H1 (cell line): ENCODE measurements around the gene S1PR2. TPM values are rescaled to one million over a fixed set of nuclear protein-coding genes. Genes with fewer than 3 reads are reported as not detected.

Experiments
- CTCF ChIA-PET: fragments of 300-600 bp; sonication (Branson Sonifier 250); formaldehyde crosslinking; loops from one replicate; lab custom pipeline; 2021; ENCODE audit not compliant: partially characterized antibody; lab: Charles Lee
- POLR2A ChIA-PET: fragments of 300-600 bp; sonication (Branson Sonifier 250); formaldehyde crosslinking; loops from one replicate; lab custom pipeline; 2021; ENCODE audit warnings: inconsistent platforms; ENCODE audit not compliant: partially characterized antibody; lab: Charles Lee
- DNase-seq, 2 experiments: peaks; one replicate each; pipeline versions ENCODE4 v3.0.0 to v3.0.0-alpha.2; 2010 to 2022; ENCODE audit warnings: low spot score in 2 of 2, low read depth in 1 of 2, mixed read lengths in 1 of 2
- FAIRE-seq: peaks from 2 replicates; lab custom pipeline; 2011; peaks lifted over from hg19 to GRCh38; lab: Jason Lieb, UNC
- H2AFZ ChIP-seq: 2 replicates; pipeline ENCODE4 v1.8.1; 2012; ENCODE audit warnings: low read length, inconsistent platforms
- H2AK5ac ChIP-seq: 2 replicates; pipeline ENCODE4 v1.6.1; 2013; ENCODE audit warnings: low read depth, low read length
- H2BK120ac ChIP-seq: replicated peaks from 2 replicates; pipeline ENCODE3; 2013; ENCODE audit warnings: low read depth, low read length, inconsistent platforms
- H2BK12ac ChIP-seq: 2 replicates; pipeline ENCODE4 v1.6.1; 2013; ENCODE audit warnings: low read depth, low read length
- H2BK15ac ChIP-seq: 2 replicates; pipeline ENCODE4 v1.6.1; 2013; ENCODE audit warnings: low read length
- H2BK20ac ChIP-seq: 2 replicates; pipeline ENCODE4 v1.6.1; 2013; ENCODE audit warnings: low read length
- H2BK5ac ChIP-seq: 2 replicates; pipeline ENCODE4 v1.6.1; 2013; ENCODE audit warnings: low read depth, low read length
- H3K14ac ChIP-seq: 2 replicates; pipeline ENCODE4 v1.6.1; 2013; ENCODE audit warnings: inconsistent platforms; ENCODE audit not compliant: insufficient read length
- H3K18ac ChIP-seq: 2 replicates; pipeline ENCODE4 v1.6.1; 2013; ENCODE audit warnings: low read length; ENCODE audit errors: extremely low read depth
- H3K23ac ChIP-seq: 2 replicates; pipeline ENCODE4 v1.6.1; 2013; ENCODE audit warnings: inconsistent platforms; ENCODE audit not compliant: insufficient read length
- H3K23me2 ChIP-seq: 2 replicates; pipeline ENCODE4 v1.6.1; 2013; ENCODE audit warnings: low read depth, low read length
- H3K27ac ChIP-seq: 2 replicates; pipeline ENCODE4 v1.6.1; 2011; ENCODE audit warnings: low read depth, low read length, inconsistent platforms
- H3K27me3 ChIP-seq, 4 experiments: replicated peaks in 1 of 4; 1 replicate in 1 of 4; 2 replicates in 3 of 4; pipeline versions ENCODE4 v1.6.1 to v1.8.1; 2011 to 2013; ENCODE audit warnings: low read length in 3 of 4, mild to moderate bottlenecking in 3 of 4, inconsistent platforms in 2 of 4, mixed read lengths in 2 of 4, moderate library complexity in 1 of 4; ENCODE audit not compliant: control insufficient read depth in 3 of 4, insufficient read depth in 3 of 4; ENCODE audit errors: extremely low read depth in 1 of 4
- H3K36me3 ChIP-seq, 4 experiments: 2 replicates each; pipeline versions ENCODE4 v1.6.1 to v1.8.1; 2011 to 2013; ENCODE audit warnings: mild to moderate bottlenecking in 4 of 4, low read length in 3 of 4, moderate library complexity in 2 of 4, control low read depth in 1 of 4, inconsistent platforms in 1 of 4; ENCODE audit not compliant: insufficient read depth in 4 of 4, control insufficient read depth in 2 of 4
- H3K4ac ChIP-seq: replicated peaks from 2 replicates; pipeline ENCODE3; 2013; ENCODE audit warnings: low read length, low read depth, mixed read lengths, inconsistent platforms; ENCODE audit not compliant: insufficient read length
- H3K4me1 ChIP-seq, 4 experiments: replicated peaks in 1 of 4; 1 replicate in 1 of 4; 2 replicates in 3 of 4; pipeline versions ENCODE4 v1.6.1 to v1.8.1; 2011 to 2013; ENCODE audit warnings: low read length in 3 of 4, inconsistent platforms in 2 of 4, mixed read lengths in 1 of 4; ENCODE audit not compliant: insufficient read depth in 4 of 4, control insufficient read depth in 3 of 4
- H3K4me2 ChIP-seq, 2 experiments: 2 replicates each; pipeline versions ENCODE4 v1.6.1 to v1.8.1; 2011 to 2013; ENCODE audit warnings: low read depth in 2 of 2, low read length in 2 of 2, control low read depth in 1 of 2, inconsistent platforms in 1 of 2, mild to moderate bottlenecking in 1 of 2; ENCODE audit not compliant: insufficient read depth in 1 of 2
- H3K4me3 ChIP-seq, 4 experiments: fragments of 200-600, 300-600 bp in 1 of 4; sonication (generic), shearing (Covaris generic), sonication (Bioruptor Twin) in 1 of 4; 2 replicates each; pipeline versions ENCODE4 v1.5.1 to v1.8.1; 2011 to 2016; ENCODE audit warnings: low read length in 4 of 4, low read depth in 3 of 4, control low read depth in 2 of 4, inconsistent platforms in 2 of 4, mild to moderate bottlenecking in 2 of 4, mixed read lengths in 1 of 4, moderate library complexity in 1 of 4; ENCODE audit not compliant: insufficient read depth in 2 of 4; ENCODE audit errors: extremely low read depth in 1 of 4
- H3K56ac ChIP-seq: replicated peaks from 2 replicates; pipeline ENCODE3; 2013; ENCODE audit warnings: low read depth, mild to moderate bottlenecking, mixed read lengths, low read length, inconsistent platforms; ENCODE audit not compliant: insufficient read length
- H3K79me1 ChIP-seq: 2 replicates; pipeline ENCODE4 v1.6.1; 2013; ENCODE audit warnings: low read depth, low read length, control low read depth
- H3K79me2 ChIP-seq, 2 experiments: 2 replicates each; pipeline versions ENCODE4 v1.6.1 to v1.8.1; 2012 to 2013; ENCODE audit warnings: low read length in 2 of 2, mild to moderate bottlenecking in 2 of 2, inconsistent platforms in 1 of 2; ENCODE audit not compliant: insufficient read depth in 2 of 2, control insufficient read depth in 1 of 2
- H3K9ac ChIP-seq, 4 experiments: replicated peaks in 1 of 4; 1 replicate in 1 of 4; 2 replicates in 3 of 4; pipeline versions ENCODE4 v1.6.1 to v1.8.1; 2011 to 2013; ENCODE audit warnings: low read depth in 3 of 4, low read length in 3 of 4, control low read depth in 2 of 4, mild to moderate bottlenecking in 2 of 4, moderate library complexity in 2 of 4, inconsistent platforms in 1 of 4; ENCODE audit errors: extremely low read depth in 1 of 4
- H3K9me3 ChIP-seq, 2 experiments: 2 replicates each; pipeline versions ENCODE4 v1.6.1 to v1.8.1; 2012 to 2013; ENCODE audit warnings: mild to moderate bottlenecking in 2 of 2, moderate library complexity in 2 of 2, control low read depth in 1 of 2, inconsistent platforms in 1 of 2, low read depth in 1 of 2, low read length in 1 of 2, mixed read lengths in 1 of 2; ENCODE audit not compliant: insufficient read depth in 2 of 2
- H4K20me1 ChIP-seq, 2 experiments: replicated peaks in 1 of 2; 2 replicates each; pipeline versions ENCODE3 to v1.8.1; 2011 to 2013; ENCODE audit warnings: inconsistent platforms in 2 of 2, low read length in 2 of 2, mild to moderate bottlenecking in 1 of 2; ENCODE audit not compliant: insufficient read depth in 2 of 2, control insufficient read depth in 1 of 2
- H4K5ac ChIP-seq: 2 replicates; pipeline ENCODE4 v1.6.1; 2013; ENCODE audit warnings: low read length, low read depth, mixed read lengths, inconsistent platforms; ENCODE audit not compliant: insufficient read length
- H4K8ac ChIP-seq: 2 replicates; pipeline ENCODE4 v1.8.0; 2013; ENCODE audit warnings: mild to moderate bottlenecking, moderate library complexity, low read length, inconsistent platforms; ENCODE audit not compliant: insufficient read depth; ENCODE audit errors: extremely low read depth
- H4K91ac ChIP-seq: replicated peaks from 2 replicates; pipeline ENCODE3; 2013; ENCODE audit warnings: low read length, mixed read lengths, inconsistent platforms; ENCODE audit not compliant: insufficient read length
- ASH2L ChIP-seq: fragments of 200-600, 300-600 bp; sonication (generic); IDR thresholded peaks from one replicate; pipeline ENCODE4 v1.7.1; 2017; ENCODE audit warnings: low read length
- CBX5 ChIP-seq: fragments of 300-800, 300-1000 bp; sonication (generic); IDR thresholded peaks from 2 replicates; pipeline ENCODE4 v1.7.1; 2016; ENCODE audit warnings: antibody characterized with exemption, low read length, low read depth
- CTCF ChIP-seq, 3 experiments: IDR thresholded peaks; 1 replicate in 2 of 3; 2 replicates in 1 of 3; pipeline versions ENCODE4 v1.5.1 to v1.6.1; 2011; ENCODE audit warnings: low read length in 3 of 3, mild to moderate bottlenecking in 3 of 3, inconsistent platforms in 2 of 3, low read depth in 1 of 3, moderate library complexity in 1 of 3; ENCODE audit not compliant: insufficient read depth in 1 of 3; ENCODE audit errors: control extremely low read depth in 1 of 3
- FOSL1 ChIP-seq: IDR thresholded peaks from 2 replicates; pipeline ENCODE4 v1.6.1; 2011; ENCODE audit warnings: mild to moderate bottlenecking, low read depth, low read length, moderate library complexity; ENCODE audit not compliant: insufficient read depth
- GABPA ChIP-seq: IDR thresholded peaks from 2 replicates; pipeline ENCODE4 v1.6.1; 2011; ENCODE audit warnings: mild to moderate bottlenecking, low read length, moderate library complexity, borderline replicate concordance; ENCODE audit not compliant: insufficient read depth
- HDAC2 ChIP-seq, 2 experiments: fragments of 300-600 bp in 1 of 2; sonication (generic) in 1 of 2; IDR thresholded peaks; 2 replicates each; pipeline ENCODE4 v1.6.1; 2011 to 2012; ENCODE audit warnings: low read depth in 2 of 2, low read length in 2 of 2, mild to moderate bottlenecking in 2 of 2, moderate library complexity in 2 of 2, borderline replicate concordance in 1 of 2, inconsistent platforms in 1 of 2
- KDM4A ChIP-seq: IDR thresholded peaks from one replicate; pipeline ENCODE4 v1.7.1; 2012; ENCODE audit warnings: low read depth, mild to moderate bottlenecking, moderate library complexity, low read length, inconsistent platforms; ENCODE audit not compliant: severe bottlenecking
- POU5F1 ChIP-seq: IDR thresholded peaks from 2 replicates; pipeline ENCODE4 v1.6.1; 2011; ENCODE audit warnings: low read depth, mild to moderate bottlenecking, low read length, moderate library complexity
- SP2 ChIP-seq: IDR thresholded peaks from 2 replicates; pipeline ENCODE4 v1.6.1; 2012; ENCODE audit warnings: mild to moderate bottlenecking, low read length, inconsistent platforms
- WGBS, 2 experiments: shearing (Covaris generic) in 1 of 2; methylation state at CpG; one replicate each; pipeline versions ENCODE4 v1.1.6 to v1.1.7; 2013 to 2015; ENCODE audit warnings: low lambda C conversion rate in 2 of 2, mixed read lengths in 2 of 2, inconsistent platforms in 1 of 2, low coverage in 1 of 2, missing lambda C conversion rate in 1 of 2; ENCODE audit not compliant: insufficient replicate concordance in 2 of 2, insufficient coverage in 1 of 2, insufficient read length in 1 of 2; ENCODE audit errors: extremely low coverage in 1 of 2, missing lambda C conversion rate in 1 of 2; 5-methylcytosine and 5-hydroxymethylcytosine counted together
- polyA plus RNA-seq, 7 experiments: library from polyadenylated mRNA; depleted of rRNA in 3 of 7; stranded (reverse) in 5 of 7; unstranded in 2 of 7; fragments of >200 nt in 5 of 7; fragments of 200-250 nt in 2 of 7; gene quantifications; 1 replicate in 5 of 7; 2 replicates in 1 of 7; 4 replicates in 1 of 7; pipeline versions ENCODE4 v1.2.1 to v1.2.3, GENCODE V29; 2011 to 2013; ENCODE audit warnings: missing spikeins in 2 of 7, mixed read lengths in 2 of 7
- total RNA-seq: library from RNA; stranded (reverse); fragmentation: NEBNext Ultra II Directional; extraction: Animal tissue kit (Norgen Biotek cat#: 25700); gene quantifications from 2 replicates; pipeline ENCODE4 v1.2.1, GENCODE V29; 2021

The S1PR2 gene
- total and polyA plus RNA-seq, 2 of the 8 experiments (the other 6 are each of a cell fraction or from before 2014, with no cell fraction given), result 17.5 to 19.4 TPM

GRCh38 chr19:10279737-10280442 lies 48.8 kb upstream of the S1PR2 start:
- Histone ChIP-seq H4K8ac (no peak overlapping the region), H2BK120ac (no peak overlapping the region), H3K4me1 (peaks cover 0 to 5% (median 2%) of the 10 kb centered on the region in 4 experiments; a peak in 1 of 7 replicates), H2BK20ac (no peak overlapping the region), H3K79me2 (no peaks in the 10 kb centered on the region), H4K5ac (no peak overlapping the region), H3K36me3 (no peaks in the 10 kb centered on the region), H2AK5ac (no peak overlapping the region), H2BK5ac (no peak overlapping the region), H3K23ac (no peak overlapping the region), H3K18ac (no peak overlapping the region), H3K4me2 (no peak overlapping the region), H2BK15ac (no peak overlapping the region; the same call in 1 of the 2 replicates), H3K9me3 (no peaks in the 10 kb centered on the region), H3K9ac (no peak overlapping the region), H4K91ac (no peak overlapping the region), H2BK12ac (no peak overlapping the region), H3K27ac (no peak overlapping the region), H3K56ac (no peak overlapping the region), H3K4ac (no peak overlapping the region), H3K14ac (no peak overlapping the region), H3K79me1 (no peaks in the 10 kb centered on the region; the same call in 1 of the 2 replicates), H3K23me2 (no peaks in the 10 kb centered on the region), H2AFZ (no peak overlapping the region), H4K20me1 (no peaks in the 10 kb centered on the region), H3K27me3 (no peaks in the 10 kb centered on the region), H3K4me3 (no peak overlapping the region)
- ChIA-PET POLR2A (interaction anchor here (0.6 to 2.0 kb wide), 4 partner anchors 9 to 17 kb away, joined by 3 to 6 read pairs (median 4); partner anchors contain the start of genes ICAM1 and ICAM5), CTCF (interaction anchor here (0.6 to 11.6 kb wide), 10 partner anchors 9 to 176 kb away, joined by 3 to 94 read pairs (median 4); partner anchors contain the start of genes ICAM1 and ICAM5)
- DNase-seq (no peak), FAIRE-seq (no peak)
- 93% methylated on average over 5 of the region's 5 CpGs; no CpG with 5 or more reads in 1 of the 2 experiments for WGBS, 2 experiments
- TF ChIP-seq HDAC2 (IDR thresholded peaks at IDR 0.05; ENCODE audit: borderline replicate concordance in 1 of 2, low read depth in 2 of 2, low read length in 2 of 2), result no peak
- no peak for TF ChIP-seq POU5F1
- TF ChIP-seq CTCF (IDR thresholded peaks at IDR 0.05; ENCODE audit: control extremely low read depth in 1 of 3, insufficient read depth in 1 of 3, low read depth in 1 of 3, low read length in 3 of 3), result no peak
- no peak for TF ChIP-seq KDM4A
- TF ChIP-seq GABPA, result no peak
- TF ChIP-seq CBX5, result no peak
- no peak for TF ChIP-seq ASH2L
- no peak for TF ChIP-seq SP2
- no peak for TF ChIP-seq FOSL1
